Endodermal cell (in vitro differentiated cells): ENCODE measurements around the gene TSKU. TPM values are rescaled to one million over a fixed set of nuclear protein-coding genes. Genes with fewer than 3 reads are reported as not detected.

ENCODE experiments used
- DNase-seq: peaks from one replicate; pipeline ENCODE4 v3.0.0-alpha.2; 2017
- H3K27ac ChIP-seq: 2 replicates; pipeline ENCODE4 v1.5.1; 2013; ENCODE audit warnings: mild to moderate bottlenecking, low read depth, low read length, moderate library complexity
- H3K27me3 ChIP-seq: 2 replicates; pipeline ENCODE4 v1.6.1; 2013; ENCODE audit warnings: mild to moderate bottlenecking, low read length, moderate library complexity; ENCODE audit not compliant: insufficient read depth, control insufficient read depth, poor library complexity, severe bottlenecking
- H3K36me3 ChIP-seq: 2 replicates; pipeline ENCODE4 v1.7.0; 2013; ENCODE audit warnings: mild to moderate bottlenecking, low read length, moderate library complexity; ENCODE audit not compliant: control insufficient read depth, insufficient read depth
- H3K4me1 ChIP-seq: one replicate; pipeline ENCODE4 v1.7.0; 2013; ENCODE audit warnings: low read length; ENCODE audit not compliant: control insufficient read depth, insufficient read depth
- H3K4me3 ChIP-seq: 2 replicates; pipeline ENCODE4 v1.5.1; 2013; ENCODE audit warnings: mild to moderate bottlenecking, low read length, moderate library complexity
- H3K9ac ChIP-seq: 2 replicates; pipeline ENCODE4 v1.6.1; 2013; ENCODE audit warnings: mild to moderate bottlenecking, low read length, moderate library complexity; ENCODE audit not compliant: poor library complexity, severe bottlenecking; ENCODE audit errors: extremely low read depth
- H3K9me3 ChIP-seq: 2 replicates; pipeline ENCODE4 v1.6.1; 2013; ENCODE audit warnings: mild to moderate bottlenecking, low read length, moderate library complexity; ENCODE audit not compliant: control insufficient read depth
- H3K27ac Mint-ChIP-seq: 2 replicates; pipeline ENCODE4 v1.8.0; 2020; ENCODE audit warnings: mixed read lengths
- H3K27me3 Mint-ChIP-seq: 2 replicates; pipeline ENCODE4 v1.8.0; 2021; ENCODE audit warnings: mild to moderate bottlenecking, mixed read lengths; ENCODE audit not compliant: insufficient read depth
- H3K36me3 Mint-ChIP-seq: 2 replicates; pipeline ENCODE4 v1.8.0; 2020; ENCODE audit warnings: low read depth, mixed read lengths
- H3K4me1 Mint-ChIP-seq: 2 replicates; pipeline ENCODE4 v1.8.0; 2020; ENCODE audit warnings: mixed read lengths
- H3K4me3 Mint-ChIP-seq: 2 replicates; pipeline ENCODE4 v1.8.0; 2020; ENCODE audit warnings: mild to moderate bottlenecking, moderate library complexity, mixed read lengths
- H3K9me3 Mint-ChIP-seq: 2 replicates; pipeline ENCODE4 v1.8.0; 2020; ENCODE audit warnings: mild to moderate bottlenecking, mixed read lengths
- CTCF ChIP-seq: fragments of 200-600 bp; sonication (generic); conservative IDR thresholded peaks from 2 replicates; pipeline ENCODE4 v1.5.0; 2021; ENCODE audit warnings: antibody characterized with exemption, mild to moderate bottlenecking
- WGBS, 2 experiments: methylation state at CpG; one replicate each; pipeline versions ENCODE4 v1.1.5 to v1.1.7; 2013; ENCODE audit warnings: missing lambda C conversion rate in 2 of 2, mixed read lengths in 1 of 2; ENCODE audit not compliant: insufficient coverage in 1 of 2, insufficient read length in 1 of 2; 5-methylcytosine and 5-hydroxymethylcytosine counted together
- total RNA-seq, 2 donors: library from RNA; stranded (reverse); fragmentation: NEBNext Ultra II Directional in 1 of 2; extraction: Animal tissue kit (Norgen Biotek cat#: 25700) in 1 of 2; gene quantifications; 2 replicates in 1 of 2; 3 replicates in 1 of 2; pipeline ENCODE4 v1.2.1, GENCODE V29; 2021

Gene TSKU
- total RNA-seq, 2 donors from 2014 or later: 105 to 130 TPM

DNA sequence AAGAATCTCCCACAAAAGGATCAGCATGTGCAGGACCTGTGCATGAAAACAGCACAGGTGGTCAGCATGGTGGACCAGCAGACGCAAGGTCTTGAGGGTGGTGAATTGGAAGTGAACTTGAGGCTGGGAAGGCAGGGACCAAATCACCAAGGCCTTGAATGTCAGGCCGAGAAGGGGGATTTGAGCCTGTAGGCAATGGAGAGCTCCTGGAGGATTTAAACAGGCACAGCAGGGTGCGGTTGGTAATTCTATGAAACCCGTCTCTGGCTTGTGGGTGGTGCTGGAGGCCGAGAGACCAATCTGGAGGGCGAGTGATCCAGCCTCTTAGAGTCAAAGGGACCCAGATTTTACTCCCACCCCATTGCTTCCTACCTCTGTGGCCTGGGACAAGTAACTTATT lies 2.4 kb downstream of the TSKU start:
- H3K4me3 ChIP-seq: peak overlapping the region; percentile 99
- peaks cover 45% of the 10 kb centered on the region for H3K36me3 ChIP-seq
- H3K9me3 ChIP-seq: peaks cover 19% of the 10 kb centered on the region
- TF ChIP-seq CTCF: no peak
- no peak overlapping the region for H3K27ac ChIP-seq
- Mint-ChIP-seq H3K27ac (peak overlapping the region; percentile 99), H3K27me3 (no peaks in the 10 kb centered on the region), H3K4me1 (peaks cover 70% of the 10 kb centered on the region), H3K9me3 (peaks cover 9% of the 10 kb centered on the region), H3K4me3 (peak overlapping the region; percentile 90), H3K36me3 (peaks cover 46% of the 10 kb centered on the region)
- no peaks in the 10 kb centered on the region for H3K27me3 ChIP-seq
- peak overlapping the region; percentile 96 for H3K9ac ChIP-seq
- DNase-seq: peak; percentile 84
- H3K4me1 ChIP-seq: peaks cover 47% of the 10 kb centered on the region
- 19 to 52% methylated on average over 5 to 6 of the region's 6 CpGs for WGBS, 2 experiments

GRCh38 chr11:76786016-76786415 lies 2.9 kb downstream of the TSKU start:
- Histone ChIP-seq H3K36me3 (peaks cover 46% of the 10 kb centered on the region), H3K27ac (no peak overlapping the region), H3K27me3 (no peaks in the 10 kb centered on the region), H3K4me3 (peak overlapping the region; percentile 99), H3K9ac (no peak overlapping the region), H3K9me3 (peaks cover 20% of the 10 kb centered on the region), H3K4me1 (peaks cover 47% of the 10 kb centered on the region)
- Mint-ChIP-seq H3K4me1 (peaks cover 69% of the 10 kb centered on the region), H3K9me3 (peaks cover 14% of the 10 kb centered on the region), H3K27me3 (no peaks in the 10 kb centered on the region), H3K36me3 (peaks cover 49% of the 10 kb centered on the region), H3K27ac (peak overlapping the region; percentile 99), H3K4me3 (peak overlapping the region; percentile 90)
- TF ChIP-seq CTCF: no peak
- WGBS, 2 experiments: 70 to 78% methylated on average over 1 to 6 of the region's 6 CpGs
- DNase-seq: no peak

- DNase-seq: no peak
- Mint-ChIP-seq H3K4me1 (peaks cover 68% of the 10 kb centered on the region), H3K27me3 (no peaks in the 10 kb centered on the region), H3K9me3 (peaks cover 19% of the 10 kb centered on the region), H3K27ac (peak overlapping the region; percentile 99), H3K4me3 (peak overlapping the region; percentile 90), H3K36me3 (peaks cover 54% of the 10 kb centered on the region)
- H3K27ac ChIP-seq: no peak overlapping the region
- TF ChIP-seq CTCF: no peak
- WGBS, 2 experiments: 81 to 97% methylated on average over 4 of the region's 4 CpGs
- H3K4me1 ChIP-seq: peaks cover 44% of the 10 kb centered on the region
- H3K9me3 ChIP-seq: peaks cover 25% of the 10 kb centered on the region
- H3K27me3 ChIP-seq: no peaks in the 10 kb centered on the region
- H3K9ac ChIP-seq: no peak overlapping the region
- H3K36me3 ChIP-seq: peaks cover 51% of the 10 kb centered on the region
- H3K4me3 ChIP-seq: peak overlapping the region; percentile 99
Measured at GRCh38 chr11:76786441-76787014, 3.4 kb downstream of the TSKU start.
